Measurements from ENCODE around the gene GEN1. TPM values are rescaled to one million over a fixed set of nuclear protein-coding genes. Genes with fewer than 3 reads are reported as not detected.

Gene GEN1
- total and polyA plus RNA-seq, 2 of the 13 experiments (the other 11 are each of a cell fraction or from before 2014, with no cell fraction given): 9.9 to 27.1 TPM

GRCh38 chr2:17786727-17787126 lies 32.8 kb downstream of the GEN1 start:
- H3K4me3 ChIP-seq (replicated peaks in 1 of 3; ENCODE audit: insufficient read depth in 1 of 3, low read depth in 2 of 3, low read length in 3 of 3): no peak overlapping the region
- H3K9ac ChIP-seq (ENCODE audit: insufficient read depth, low read depth, low read length): no peak overlapping the region
- H2AFZ ChIP-seq (ENCODE audit: low read length): no peak overlapping the region
- 69% methylated on average over 3 of the region's 3 CpGs for WGBS (ENCODE audit: low lambda C conversion rate)
- H3K9me3 ChIP-seq (ENCODE audit: low read length): no peaks in the 10 kb centered on the region
- no peaks in the 10 kb centered on the region for H3K79me2 ChIP-seq (ENCODE audit: insufficient read depth, low read length)
- peaks cover 4% of the 10 kb centered on the region for H3K4me1 ChIP-seq (ENCODE audit: insufficient read depth, low read length)
- in situ Hi-C loops (cut with HindIII; ENCODE audit: extremely low pct_ligation_motif_present, low pct_unique_long_range_greater_than_20kb) (no loop called here), intact Hi-C loops (cut with micrococcal nuclease; ENCODE audit: unreplicated experiment) (loop anchor here (10.0 kb wide), 1 partner anchor 662 kb away; no protein-coding TSS in a partner anchor)
- BruUV-seq (replicated peaks): no TSS peak
- peaks cover 0 to 3% of the 10 kb centered on the region in 2 experiments; a peak in 1 of 5 replicates for H3K27me3 ChIP-seq (ENCODE audit: control insufficient read depth in 1 of 2, insufficient read depth in 2 of 2, low read length in 2 of 2)
- FAIRE-seq (no peak), DNase-seq (ENCODE audit: low spot score) (no peak), ATAC-seq (peak; percentile 39)
- ChIA-PET CTCF (ENCODE audit: low intra/inter-chr PET ratio, low total read pairs) (no interaction called here), POLR2A (no interaction called here)
- no peak overlapping the region for H3K27ac ChIP-seq (ENCODE audit: extremely low read length, insufficient read depth, low read length)
- no peaks in the 10 kb centered on the region for H4K20me1 ChIP-seq (ENCODE audit: insufficient read depth, low read length)
- no peaks in the 10 kb centered on the region for H3K36me3 ChIP-seq (replicated peaks in 1 of 2; ENCODE audit: control insufficient read depth in 1 of 2, insufficient read depth in 2 of 2, low read length in 2 of 2)
- H3K4me2 ChIP-seq (ENCODE audit: low read depth, low read length): no peak overlapping the region
- TF ChIP-seq SRSF9 (IDR thresholded peaks at IDR 0.05; ENCODE audit: borderline replicate concordance, insufficient read depth, low read depth, low read length, poor library complexity, severe bottlenecking): no peak
- TF ChIP-seq FOXP4 (CRISPR knock-in tag; IDR thresholded peaks at IDR 0.05): no peak
- TF ChIP-seq LBX2 (CRISPR knock-in tag; IDR thresholded peaks at IDR 0.05; ENCODE audit: borderline replicate concordance): no peak
- no peak for TF ChIP-seq ZNF556 (CRISPR knock-in tag; IDR thresholded peaks at IDR 0.05; ENCODE audit: borderline replicate concordance)
- TF ChIP-seq MEIS1 (CRISPR knock-in tag; IDR thresholded peaks at IDR 0.05; ENCODE audit: borderline replicate concordance): no peak
- no peak for TF ChIP-seq ZNF501 (CRISPR knock-in tag; IDR thresholded peaks at IDR 0.05)
- TF ChIP-seq ZC3H13 (CRISPR knock-in tag; IDR thresholded peaks at IDR 0.05): no peak
- no peak for TF ChIP-seq SMAD1 (CRISPR knock-in tag; IDR thresholded peaks at IDR 0.05; ENCODE audit: borderline replicate concordance, low read depth)
- no peak for TF ChIP-seq ATF2 (CRISPR knock-in tag; IDR thresholded peaks at IDR 0.05)
- TF ChIP-seq ZFX (CRISPR knock-in tag; IDR thresholded peaks at IDR 0.05; ENCODE audit: low read depth): no peak
- no peak for TF ChIP-seq ZNF562 (CRISPR knock-in tag; IDR thresholded peaks at IDR 0.05; ENCODE audit: borderline replicate concordance)
- TF ChIP-seq POLR2AphosphoS5 (IDR thresholded peaks at IDR 0.05; ENCODE audit: low read depth, low read length): no peak
- no peak for TF ChIP-seq SMARCC2 (IDR thresholded peaks at IDR 0.05)
- TF ChIP-seq CHCHD3 (CRISPR knock-in tag; IDR thresholded peaks at IDR 0.05): no peak
- no peak for TF ChIP-seq ZHX2 (IDR thresholded peaks at IDR 0.05; ENCODE audit: low read depth)
- no peak for TF ChIP-seq ZHX2 (CRISPR knock-in tag; IDR thresholded peaks at IDR 0.05; ENCODE audit: borderline replicate concordance)

All from HepG2 (cell line).